Osteoblast (primary cell): Measurements from ENCODE around the gene SRC. TPM values are rescaled to one million over a fixed set of nuclear protein-coding genes. Genes with fewer than 3 reads are reported as not detected.

ENCODE experiments used
- DNase-seq: peaks from one replicate; pipeline ENCODE4 v3.0.0; 2011; ENCODE audit warnings: low spot score, mixed read lengths; ENCODE audit not compliant: insufficient read length; ENCODE audit errors: missing footprints
- H2AFZ ChIP-seq: 2 replicates; pipeline ENCODE4 v1.6.0; 2011; ENCODE audit warnings: mild to moderate bottlenecking, low read length
- H3K27ac ChIP-seq: 2 replicates; pipeline ENCODE4 v1.5.1; 2011; ENCODE audit warnings: mild to moderate bottlenecking, low read depth, low read length, moderate library complexity
- H3K27me3 ChIP-seq: 2 replicates; pipeline ENCODE4 v1.6.0; 2012; ENCODE audit warnings: mild to moderate bottlenecking, control low read depth, inconsistent platforms, low read length, moderate library complexity; ENCODE audit not compliant: insufficient read depth
- H3K36me3 ChIP-seq: 2 replicates; pipeline ENCODE4 v1.5.1; 2011; ENCODE audit warnings: mild to moderate bottlenecking, low read length, control low read depth, moderate library complexity; ENCODE audit not compliant: insufficient read depth
- H3K4me1 ChIP-seq: 2 replicates; pipeline ENCODE4 v1.5.1; 2011; ENCODE audit warnings: mild to moderate bottlenecking, low read length, control low read depth, moderate library complexity; ENCODE audit not compliant: insufficient read depth
- H3K4me2 ChIP-seq: 2 replicates; pipeline ENCODE4 v1.6.0; 2011; ENCODE audit warnings: mild to moderate bottlenecking, low read length; ENCODE audit not compliant: insufficient read depth
- H3K4me3 ChIP-seq: fragments of 200-600 bp; sonication (generic); 3 replicates; pipeline ENCODE4 v1.5.1; 2012; ENCODE audit warnings: mild to moderate bottlenecking, low read length, inconsistent platforms; ENCODE audit not compliant: insufficient read depth
- H3K79me2 ChIP-seq: 2 replicates; pipeline ENCODE4 v1.6.0; 2012; ENCODE audit warnings: mild to moderate bottlenecking, low read length, control low read depth, inconsistent platforms; ENCODE audit not compliant: insufficient read depth
- H3K9me3 ChIP-seq: 2 replicates; pipeline ENCODE4 v1.5.1; 2011; ENCODE audit warnings: low read depth, low read length, control low read depth
- H4K20me1 ChIP-seq: 2 replicates; pipeline ENCODE4 v1.6.0; 2012; ENCODE audit warnings: mild to moderate bottlenecking, low read length, control low read depth; ENCODE audit not compliant: insufficient read depth
- total RNA-seq: library from RNA; depleted of rRNA; stranded (reverse); fragments of >200 nt; gene quantifications from 2 replicates; pipeline ENCODE4 v1.2.3, GENCODE V29; 2012
- TF ChIP-seq, protein P1 (sequence below): IDR thresholded peaks from 2 replicates; pipeline ENCODE4 v1.5.1; 2011; ENCODE audit warnings: mild to moderate bottlenecking, low read depth, low read length, moderate library complexity; ENCODE audit errors: extremely low read depth

SRC gene
- total RNA-seq, 1 donor, result 22.4 TPM

DNA sequence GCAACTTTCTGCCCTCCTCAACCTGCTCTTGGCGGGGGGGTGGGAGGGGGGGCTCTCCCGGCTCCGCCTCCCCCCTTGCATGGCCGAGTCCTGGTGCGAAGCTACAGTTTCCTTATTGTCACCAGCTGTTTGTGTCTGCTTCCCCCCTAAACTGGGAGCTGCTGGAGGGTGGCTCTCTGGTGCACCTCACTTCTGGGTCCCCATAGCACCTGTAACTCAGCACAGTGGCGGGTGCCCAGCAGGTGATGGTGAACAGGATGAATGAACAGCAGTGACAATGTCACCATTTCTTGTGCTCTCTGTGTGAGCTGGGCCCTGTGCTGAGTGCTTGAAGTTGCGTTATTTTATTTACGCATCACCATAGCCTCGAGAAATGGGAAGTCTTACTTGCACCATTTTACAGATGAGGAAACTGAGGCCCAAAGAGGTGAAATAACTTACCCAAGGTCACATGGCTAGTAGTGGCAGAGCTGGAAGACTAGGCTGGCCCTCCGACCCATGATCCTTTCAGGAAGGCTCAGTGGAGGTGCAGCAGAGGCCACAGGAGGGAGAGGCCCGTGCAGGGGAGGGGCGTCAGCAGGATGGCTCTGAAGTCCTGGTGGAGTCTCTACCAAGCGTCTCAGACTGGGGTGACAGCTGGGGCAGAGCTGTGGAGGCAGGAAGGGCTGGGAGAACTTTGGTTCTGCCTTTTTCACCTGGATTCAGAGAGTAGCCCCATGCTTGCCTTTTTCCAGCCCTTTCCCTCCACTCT, 41.8 kb downstream of the SRC start:
- peak; percentile 55 for DNase-seq
- Histone ChIP-seq H3K79me2 (no peaks in the 10 kb centered on the region), H3K4me3 (no peak overlapping the region), H4K20me1 (peaks cover 8% of the 10 kb centered on the region), H3K27me3 (no peaks in the 10 kb centered on the region), H3K4me1 (no peaks in the 10 kb centered on the region), H3K36me3 (peaks cover 43% of the 10 kb centered on the region), H3K4me2 (no peak overlapping the region), H3K9me3 (no peaks in the 10 kb centered on the region), H3K27ac (no peak overlapping the region), H2AFZ (no peak overlapping the region)
- TF ChIP-seq, protein P1, sequence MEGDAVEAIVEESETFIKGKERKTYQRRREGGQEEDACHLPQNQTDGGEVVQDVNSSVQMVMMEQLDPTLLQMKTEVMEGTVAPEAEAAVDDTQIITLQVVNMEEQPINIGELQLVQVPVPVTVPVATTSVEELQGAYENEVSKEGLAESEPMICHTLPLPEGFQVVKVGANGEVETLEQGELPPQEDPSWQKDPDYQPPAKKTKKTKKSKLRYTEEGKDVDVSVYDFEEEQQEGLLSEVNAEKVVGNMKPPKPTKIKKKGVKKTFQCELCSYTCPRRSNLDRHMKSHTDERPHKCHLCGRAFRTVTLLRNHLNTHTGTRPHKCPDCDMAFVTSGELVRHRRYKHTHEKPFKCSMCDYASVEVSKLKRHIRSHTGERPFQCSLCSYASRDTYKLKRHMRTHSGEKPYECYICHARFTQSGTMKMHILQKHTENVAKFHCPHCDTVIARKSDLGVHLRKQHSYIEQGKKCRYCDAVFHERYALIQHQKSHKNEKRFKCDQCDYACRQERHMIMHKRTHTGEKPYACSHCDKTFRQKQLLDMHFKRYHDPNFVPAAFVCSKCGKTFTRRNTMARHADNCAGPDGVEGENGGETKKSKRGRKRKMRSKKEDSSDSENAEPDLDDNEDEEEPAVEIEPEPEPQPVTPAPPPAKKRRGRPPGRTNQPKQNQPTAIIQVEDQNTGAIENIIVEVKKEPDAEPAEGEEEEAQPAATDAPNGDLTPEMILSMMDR, result no peak

DNA sequence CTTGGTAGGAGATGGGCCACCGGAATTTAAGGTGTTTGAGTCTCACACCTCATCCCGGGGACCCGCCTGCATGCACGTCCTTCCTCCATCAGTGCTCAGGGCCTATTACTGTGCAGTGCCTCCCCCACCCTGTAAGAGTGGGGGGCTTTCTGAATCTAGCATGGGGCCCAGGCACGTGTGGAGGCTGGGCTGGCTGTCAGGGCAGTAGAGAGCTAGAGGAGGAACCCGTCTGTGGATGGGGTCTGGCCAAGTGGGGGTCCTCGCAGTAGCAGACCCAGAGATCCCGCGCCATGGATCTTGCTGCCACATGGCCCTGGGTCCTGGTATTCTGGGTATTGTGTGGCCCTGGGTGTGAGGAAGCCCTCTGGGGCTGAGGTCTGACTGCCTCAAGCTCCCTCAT, 42.9 kb downstream of the SRC start:
- no peaks in the 10 kb centered on the region for H3K27me3 ChIP-seq
- TF ChIP-seq, protein P1, result no peak
- H3K9me3 ChIP-seq, result no peaks in the 10 kb centered on the region
- peaks cover 8% of the 10 kb centered on the region for H4K20me1 ChIP-seq
- H2AFZ ChIP-seq, result no peak overlapping the region
- H3K4me1 ChIP-seq, result no peaks in the 10 kb centered on the region
- peak; percentile 46 for DNase-seq
- H3K36me3 ChIP-seq, result peaks cover 44% of the 10 kb centered on the region
- no peak overlapping the region for H3K4me2 ChIP-seq
- H3K79me2 ChIP-seq, result no peaks in the 10 kb centered on the region
- no peak overlapping the region for H3K4me3 ChIP-seq
- no peak overlapping the region for H3K27ac ChIP-seq

DNA sequence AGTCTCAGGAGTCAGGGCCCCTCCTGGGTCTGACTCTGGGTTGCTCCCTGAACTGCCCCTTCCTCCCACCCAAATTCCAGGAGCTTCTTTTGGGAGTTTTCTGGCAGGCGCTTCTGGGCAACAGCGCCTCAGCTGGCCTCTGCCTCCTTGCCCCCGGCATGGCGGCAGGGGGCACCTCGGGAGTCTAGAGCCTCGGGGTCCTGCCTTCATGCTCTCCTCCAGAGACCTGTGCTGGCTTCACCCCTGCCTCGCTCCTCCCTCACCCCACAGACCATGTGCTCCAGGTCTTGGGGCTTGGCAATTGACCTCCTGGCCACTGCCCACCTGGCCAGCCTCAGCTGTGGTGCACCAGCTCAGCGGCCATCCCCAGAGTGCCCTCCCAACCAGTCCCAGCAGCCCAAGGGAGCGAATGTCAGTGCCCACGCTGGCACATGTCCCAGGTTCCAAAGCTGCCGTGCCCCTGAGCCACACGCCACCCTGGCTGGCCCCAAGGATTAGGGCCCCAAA, 43.4 kb downstream of the SRC start:
- Histone ChIP-seq H3K27me3 (no peaks in the 10 kb centered on the region), H3K36me3 (peaks cover 48% of the 10 kb centered on the region), H2AFZ (no peak overlapping the region), H3K4me2 (no peak overlapping the region), H3K4me1 (no peaks in the 10 kb centered on the region), H3K9me3 (no peaks in the 10 kb centered on the region), H4K20me1 (peaks cover 8% of the 10 kb centered on the region), H3K79me2 (no peaks in the 10 kb centered on the region), H3K27ac (no peak overlapping the region), H3K4me3 (no peak overlapping the region)
- TF ChIP-seq, protein P1, result no peak
- peak; percentile 67 for DNase-seq

DNA sequence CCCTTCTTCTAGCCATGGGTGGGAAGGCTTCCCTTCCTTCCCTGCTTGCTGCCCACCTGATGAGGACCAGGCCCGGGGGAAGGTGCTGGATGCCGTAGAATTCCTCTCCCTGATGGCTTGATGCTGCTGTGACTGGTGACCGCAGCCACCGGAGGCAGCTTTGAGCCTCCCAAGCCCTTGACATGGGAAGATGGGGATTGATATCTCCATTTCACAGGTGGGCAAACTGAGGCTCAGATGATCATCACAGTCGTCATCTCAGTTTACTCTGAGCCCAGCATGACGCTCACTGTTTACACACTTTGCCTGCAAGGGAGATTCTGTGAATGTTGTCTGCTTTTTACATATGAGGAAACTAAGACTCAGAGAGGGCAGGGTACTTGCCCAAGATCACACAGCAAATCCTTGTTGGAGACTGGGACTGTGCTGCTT, 43.9 kb downstream of the SRC start:
- no peaks in the 10 kb centered on the region for H3K27me3 ChIP-seq
- peak; percentile 82 for DNase-seq
- H3K36me3 ChIP-seq, result peaks cover 50% of the 10 kb centered on the region
- H3K79me2 ChIP-seq, result no peaks in the 10 kb centered on the region
- H2AFZ ChIP-seq, result no peak overlapping the region
- no peak overlapping the region for H3K4me2 ChIP-seq
- H3K9me3 ChIP-seq, result no peaks in the 10 kb centered on the region
- H3K4me3 ChIP-seq, result no peak overlapping the region
- H4K20me1 ChIP-seq, result peaks cover 8% of the 10 kb centered on the region
- TF ChIP-seq, protein P1, result no peak
- no peak overlapping the region for H3K27ac ChIP-seq
- H3K4me1 ChIP-seq, result no peaks in the 10 kb centered on the region
